Transverse colon (tissue), 4 donors: ENCODE measurements around the gene RAPGEF1. TPM values are rescaled to one million over a fixed set of nuclear protein-coding genes. Genes with fewer than 3 reads are reported as not detected.

ENCODE experiments used
- DNase-seq: peaks from one replicate; pipeline ENCODE4 v3.0.0-alpha.2; 2019
- H3K27ac ChIP-seq, 4 donors: fragments of 200-600 bp; sonication (generic); 2 replicates each; pipeline ENCODE4 v1.5.1; 2016 to 2018; ENCODE audit warnings: inconsistent platforms in 4 of 4
- H3K27me3 ChIP-seq: fragments of 200-600 bp; sonication (generic); 2 replicates; pipeline ENCODE4 v1.5.1; 2017; ENCODE audit warnings: inconsistent platforms
- H3K36me3 ChIP-seq, 4 donors: fragments of 200-600 bp; sonication (generic); 2 replicates each; pipeline ENCODE4 v1.5.1; 2017 to 2019; ENCODE audit warnings: inconsistent platforms in 4 of 4
- H3K4me1 ChIP-seq, 4 donors: fragments of 200-600 bp; sonication (generic); 2 replicates each; pipeline ENCODE4 v1.5.1; 2017 to 2020; ENCODE audit warnings: inconsistent platforms in 4 of 4
- H3K4me3 ChIP-seq, 4 donors: fragments of 200-600 bp; sonication (generic); 1 replicate in 1 of 4; 2 replicates in 3 of 4; pipeline versions ENCODE4 v1.5.1 to v1.6.1; 2017 to 2019; ENCODE audit warnings: inconsistent platforms in 4 of 4
- H3K9me3 ChIP-seq, 2 donors: fragments of 200-600 bp; sonication (generic); 2 replicates each; pipeline ENCODE4 v1.5.1; 2017 to 2019; ENCODE audit warnings: inconsistent platforms in 2 of 2
- CTCF ChIP-seq, 5 experiments: fragments of 200-600 bp in 3 of 5; fragments of 450-650 bp in 2 of 5; sonication (generic) in 3 of 5; IDR thresholded peaks; 1 replicate in 2 of 5; 2 replicates in 3 of 5; pipeline ENCODE4 v1.5.1; 2016 to 2017; ENCODE audit warnings: antibody characterized with exemption in 5 of 5, inconsistent platforms in 3 of 5, mild to moderate bottlenecking in 2 of 5, moderate library complexity in 1 of 5
- EP300 ChIP-seq: sonication (generic); formaldehyde crosslinking; IDR thresholded peaks from one replicate; pipeline ENCODE4 v1.6.1; 2017; ENCODE audit warnings: antibody characterized with exemption, low read depth
- POLR2A ChIP-seq: fragments of 450-650 bp; IDR thresholded peaks from one replicate; pipeline ENCODE4 v1.6.1; 2016; ENCODE audit warnings: antibody characterized with exemption, mild to moderate bottlenecking, moderate library complexity
- POLR2AphosphoS5 ChIP-seq, 3 donors: sonication (generic); formaldehyde crosslinking; IDR thresholded peaks; one replicate each; pipeline ENCODE4 v1.6.1; 2016; ENCODE audit warnings: antibody characterized with exemption in 3 of 3
- WGBS, 2 donors: methylation state at CpG; one replicate each; pipeline ENCODE4 v1.1.5; 2018; ENCODE audit warnings: low coverage in 1 of 2; 5-methylcytosine and 5-hydroxymethylcytosine counted together
- in situ Hi-C, 4 donors: fragments of 200-750 bp; cut with MboI; loops; one replicate each; pipeline versions ENCODE4 v1.15.0 to v1.15.1; 2017; ENCODE audit warnings: low sequenced_read_pairs in 3 of 4, low pct_ligation_motif_present in 1 of 4, low pct_unique_long_range_greater_than_20kb in 1 of 4
- intact Hi-C: fragments of 100-400 bp; cut with DNase I; formaldehyde crosslinking; loops from one replicate; pipeline ENCODE4 v1.15.1; 2023; ENCODE audit warnings: low total_unique reads
- total RNA-seq, 4 donors: library from RNA; depleted of rRNA; stranded (reverse); fragments of >200 nt; gene quantifications; one replicate each; pipeline ENCODE4 v1.1.0, GENCODE V29; 2016

The RAPGEF1 gene
- total RNA-seq, 4 donors from 2014 or later: 49.8 to 86.0 (median 55.1) TPM

- Histone ChIP-seq H3K4me1 (peaks cover 32 to 53% (median 36%) of the 10 kb centered on the region in 4 donors), H3K27ac (peak overlapping the region; percentile 80 to 90 (median 82)), H3K27me3 (no peaks in the 10 kb centered on the region), H3K36me3 (no peaks in the 10 kb centered on the region), H3K9me3 (no peaks in the 10 kb centered on the region), H3K4me3 (no peak overlapping the region)
- TF ChIP-seq POLR2AphosphoS5 (IDR thresholded peaks at IDR 0.05) (peak in 2 of 3 donors; percentile 41 to 77), EP300 (no peak), POLR2A (no peak), CTCF (IDR thresholded peaks at IDR 0.05) (no peak)
- in situ Hi-C loops (no loop called here), intact Hi-C loops (no loop called here)
- peak; percentile 50 for DNase-seq
- 26 to 44% methylated on average over 8 to 9 of the region's 9 CpGs for WGBS, 2 donors
These were observed 62.3 kb downstream of the RAPGEF1 start for GRCh38 chr9:131677444-131678180.

- H3K27me3 ChIP-seq: no peaks in the 10 kb centered on the region
- intact Hi-C loops (no loop called here), in situ Hi-C loops (no loop called here)
- H3K4me3 ChIP-seq: no peak overlapping the region
- H3K27ac ChIP-seq: peak overlapping the region; percentile 80 to 90 (median 82)
- H3K9me3 ChIP-seq: no peaks in the 10 kb centered on the region
- H3K4me1 ChIP-seq: peaks cover 32 to 53% (median 36%) of the 10 kb centered on the region in 4 donors
- no peaks in the 10 kb centered on the region for H3K36me3 ChIP-seq
- TF ChIP-seq CTCF (IDR thresholded peaks at IDR 0.05) (no peak), POLR2A (no peak), POLR2AphosphoS5 (IDR thresholded peaks at IDR 0.05) (no peak), EP300 (no peak)
- DNase-seq: no peak
- WGBS, 2 donors: 38 to 51% methylated on average over 4 of the region's 4 CpGs
These were observed 62.8 kb downstream of the RAPGEF1 start for GRCh38 chr9:131677049-131677443.

GRCh38 chr9:131676431-131676972, 63.4 kb downstream of the RAPGEF1 start:
- WGBS, 2 donors: 48 to 78% methylated on average over 3 to 6 of the region's 6 CpGs
- DNase-seq: peak; percentile 54
- peak overlapping the region; percentile 80 to 90 (median 82) for H3K27ac ChIP-seq
- H3K4me3 ChIP-seq: no peak overlapping the region
- TF ChIP-seq EP300 (no peak), POLR2AphosphoS5 (IDR thresholded peaks at IDR 0.05) (peak in 1 of 3 donors; percentile 60)
- no peaks in the 10 kb centered on the region for H3K27me3 ChIP-seq
- H3K4me1 ChIP-seq: peaks cover 32 to 53% (median 36%) of the 10 kb centered on the region in 4 donors
- no peaks in the 10 kb centered on the region for H3K36me3 ChIP-seq
- intact Hi-C loops (no loop called here), in situ Hi-C loops (no loop called here)
- no peaks in the 10 kb centered on the region for H3K9me3 ChIP-seq

- Histone ChIP-seq H3K36me3 (no peaks in the 10 kb centered on the region), H3K4me3 (no peak overlapping the region), H3K27me3 (no peaks in the 10 kb centered on the region), H3K27ac (peak overlapping the region; percentile 80 to 90 (median 82)), H3K9me3 (no peaks in the 10 kb centered on the region), H3K4me1 (peaks cover 38 to 60% (median 42%) of the 10 kb centered on the region in 4 donors)
- 74% methylated on average over 4 to 6 of the region's 6 CpGs for WGBS, 2 donors
- in situ Hi-C loops: no loop called here
- no peak for DNase-seq
- no peak for TF ChIP-seq POLR2A
- no peak for TF ChIP-seq EP300
- no peak for TF ChIP-seq CTCF (IDR thresholded peaks at IDR 0.05)
- TF ChIP-seq POLR2AphosphoS5 (IDR thresholded peaks at IDR 0.05): no peak
- intact Hi-C loops: no loop called here
These were observed 64.3 kb downstream of the RAPGEF1 start for GRCh38 chr9:131675437-131676022.
